Mucosa of descending colon (tissue), 3 donors: ENCODE measurements around the gene CCSER1. TPM values are rescaled to one million over a fixed set of nuclear protein-coding genes. Genes with fewer than 3 reads are reported as not detected.
"Not testable (repeated sequence)": the region's sequence is repeated elsewhere in the genome, so short reads cannot be mapped to it uniquely, and the experiment has no call there.

Experiments used
- ATAC-seq: fragments of 200-7000 bp; cut with Tn5 transposase; one replicate; pipeline ENCODE4 v1.9.1; 2020; ENCODE audit warnings: mild to moderate bottlenecking, moderate library complexity
- DNase-seq, 3 donors: peaks; one replicate each; pipeline ENCODE4 v3.0.0-alpha.2; 2020
- H3K36me3 ChIP-seq: fragments of 200-600 bp; one replicate; pipeline ENCODE4 v1.8.0; 2021; ENCODE audit warnings: low read depth, mild to moderate bottlenecking
- H3K4me1 ChIP-seq: fragments of 200-600 bp; one replicate; pipeline ENCODE4 v1.8.0; 2021; ENCODE audit warnings: low read depth, mild to moderate bottlenecking
- H3K4me3 ChIP-seq: fragments of 200-600 bp; one replicate; pipeline ENCODE4 v1.8.0; 2021; ENCODE audit warnings: mild to moderate bottlenecking
- H3K9me3 ChIP-seq: fragments of 200-600 bp; one replicate; pipeline ENCODE4 v1.8.0; 2021; ENCODE audit warnings: mild to moderate bottlenecking
- CTCF ChIP-seq: fragments of 200-600 bp; IDR thresholded peaks from one replicate; pipeline ENCODE4 v1.8.0; 2022; ENCODE audit warnings: antibody characterized with exemption, mild to moderate bottlenecking
- intact Hi-C, 2 donors: fragments of 100-400 bp; cut with DNase I in 1 of 2; cut with micrococcal nuclease in 1 of 2; formaldehyde crosslinking; loops; one replicate each; pipeline versions ENCODE4 v1.11.0 to v1.11.1; 2022; cut with DNase I, micrococcal nuclease
- total RNA-seq, 3 donors: library from RNA; stranded (reverse); fragmentation: NEBNext Ultra II Directional in 2 of 3; extraction: Animal tissue kit (Norgen Biotek cat#: 25700) in 2 of 3; gene quantifications; one replicate each; pipeline versions ENCODE4 v1.2.1 to v1.2.4, GENCODE V29; 2021 to 2023
- donor health status: DM: no; HTN: no; CAD: no; lungs with moderate emphysema.
- donor health status: DM: no; HTN: no; CAD: no.
- donor health status: DM: no; HTN: yes; CAD: no.

CCSER1 gene
- total RNA-seq, 3 donors from 2014 or later: 11.1 to 32.4 (median 13.3) TPM

GRCh38 chr4:90876296-90876695, 749.1 kb downstream of the CCSER1 start:
- TF ChIP-seq CTCF: no peak
- Histone ChIP-seq H3K36me3 (no peaks in the 10 kb centered on the region), H3K4me3 (no peak overlapping the region), H3K9me3 (no peaks in the 10 kb centered on the region), H3K4me1 (no peaks in the 10 kb centered on the region)
- intact Hi-C loops: no loop called here
- no peak for DNase-seq
- no peak for ATAC-seq

GRCh38 chr4:90883519-90883918, 756.3 kb downstream of the CCSER1 start:
- ATAC-seq: no peak
- no peak for DNase-seq
- no peak for TF ChIP-seq CTCF
- Histone ChIP-seq H3K4me1 (no peaks in the 10 kb centered on the region), H3K9me3 (no peaks in the 10 kb centered on the region), H3K4me3 (no peak overlapping the region), H3K36me3 (no peaks in the 10 kb centered on the region)
- intact Hi-C loops: no loop called here

- DNase-seq (no peak), ATAC-seq (no peak)
- Histone ChIP-seq H3K9me3 (no peaks in the 10 kb centered on the region), H3K4me3 (no peak overlapping the region), H3K36me3 (no peaks in the 10 kb centered on the region), H3K4me1 (no peaks in the 10 kb centered on the region)
- intact Hi-C loops: no loop called here
- no peak for TF ChIP-seq CTCF
These were observed 761.4 kb downstream of the CCSER1 start for GRCh38 chr4:90888571-90888970.

GRCh38 chr4:90889171-90889570, 762.0 kb downstream of the CCSER1 start:
- no peak for TF ChIP-seq CTCF
- no peaks in the 10 kb centered on the region for H3K36me3 ChIP-seq
- ATAC-seq (no peak), DNase-seq (no peak)
- no peaks in the 10 kb centered on the region for H3K4me1 ChIP-seq
- H3K4me3 ChIP-seq: no peak overlapping the region
- intact Hi-C loops: no loop called here
- no peaks in the 10 kb centered on the region for H3K9me3 ChIP-seq

- H3K9me3 ChIP-seq, ATAC-seq, intact Hi-C loops, H3K4me3 ChIP-seq, H3K4me1 ChIP-seq, DNase-seq, H3K36me3 ChIP-seq: not testable (repeated sequence)
These were observed 776.2 kb downstream of the CCSER1 start for GRCh38 chr4:90903413-90903812.

- Histone ChIP-seq H3K4me1 (no peaks in the 10 kb centered on the region), H3K36me3 (no peaks in the 10 kb centered on the region), H3K4me3 (no peak overlapping the region), H3K9me3 (peaks cover 9% of the 10 kb centered on the region)
- no peak for DNase-seq
- TF ChIP-seq CTCF: no peak
- no peak for ATAC-seq
- intact Hi-C loops: no loop called here
These were observed 776.8 kb downstream of the CCSER1 start for GRCh38 chr4:90904021-90904420.
